Dedifferentiated amniotic fluid mesenchymal stem cell (primary cell): ENCODE data around the gene SLC39A11.
"Not testable (repeated sequence)": the region's sequence is repeated elsewhere in the genome, so short reads cannot be mapped to it uniquely, and the experiment has no call there.

ENCODE experiments used
- DNase-seq: peaks from one replicate; pipeline ENCODE4 v3.0.0-alpha.2; 2016; ENCODE audit errors: extremely low spot score

The SLC39A11 gene

GRCh38 chr17:72916991-72917390, 175.5 kb downstream of the SLC39A11 start:
- DNase-seq: no peak

- DNase-seq: no peak
Measured at GRCh38 chr17:72915625-72916081, 176.8 kb downstream of the SLC39A11 start.

GRCh38 chr17:72913142-72913682, 179.3 kb downstream of the SLC39A11 start:
- no peak for DNase-seq

GRCh38 chr17:72906306-72906705, 186.2 kb downstream of the SLC39A11 start:
- DNase-seq: no peak

- no peak for DNase-seq
Measured at GRCh38 chr17:72903522-72903921, 189.0 kb downstream of the SLC39A11 start.

- no peak for DNase-seq
Measured at GRCh38 chr17:72901657-72902056, 190.8 kb downstream of the SLC39A11 start.

- no peak for DNase-seq
Measured at GRCh38 chr17:72901083-72901482, 191.4 kb downstream of the SLC39A11 start.

GRCh38 chr17:72900654-72900971, 191.9 kb downstream of the SLC39A11 start:
- no peak for DNase-seq

GRCh38 chr17:72898725-72899124, 193.8 kb downstream of the SLC39A11 start:
- DNase-seq: no peak

- not testable (repeated sequence) for DNase-seq
Measured at GRCh38 chr17:72896288-72896687, 196.2 kb downstream of the SLC39A11 start.

GRCh38 chr17:72891627-72892026, 200.9 kb downstream of the SLC39A11 start:
- DNase-seq: no peak

- DNase-seq: no peak
Measured at GRCh38 chr17:72890711-72891110, 201.8 kb downstream of the SLC39A11 start.

GRCh38 chr17:72887917-72888316, 204.6 kb downstream of the SLC39A11 start:
- DNase-seq: no peak

- no peak for DNase-seq
Measured at GRCh38 chr17:72887322-72887721, 205.2 kb downstream of the SLC39A11 start.

- no peak for DNase-seq
Measured at GRCh38 chr17:72886622-72887021, 205.9 kb downstream of the SLC39A11 start.

GRCh38 chr17:72884066-72884465, 208.4 kb downstream of the SLC39A11 start:
- no peak for DNase-seq

GRCh38 chr17:72883351-72883750, 209.1 kb downstream of the SLC39A11 start:
- no peak for DNase-seq

- no peak for DNase-seq
Measured at GRCh38 chr17:72882426-72882825, 210.1 kb downstream of the SLC39A11 start.

- no peak for DNase-seq
Measured at GRCh38 chr17:72879877-72880276, 212.6 kb downstream of the SLC39A11 start.

GRCh38 chr17:72878975-72879660, 213.4 kb downstream of the SLC39A11 start:
- no peak for DNase-seq

GRCh38 chr17:72877348-72877747, 215.1 kb downstream of the SLC39A11 start:
- no peak for DNase-seq

- DNase-seq: no peak
Measured at GRCh38 chr17:72876413-72876812, 216.1 kb downstream of the SLC39A11 start.

GRCh38 chr17:72875361-72875760, 217.1 kb downstream of the SLC39A11 start:
- DNase-seq: no peak

GRCh38 chr17:72872396-72872795, 220.1 kb downstream of the SLC39A11 start:
- no peak for DNase-seq
